Fibroblast of upper back skin (primary cell): ENCODE data around the gene IL34.
"Not testable (repeated sequence)": the region's sequence is repeated elsewhere in the genome, so short reads cannot be mapped to it uniquely, and the experiment has no call there.

ENCODE experiments used
- DNase-seq: peaks from one replicate; pipeline ENCODE4 v3.0.0-alpha.2; 2013

IL34 gene

DNA sequence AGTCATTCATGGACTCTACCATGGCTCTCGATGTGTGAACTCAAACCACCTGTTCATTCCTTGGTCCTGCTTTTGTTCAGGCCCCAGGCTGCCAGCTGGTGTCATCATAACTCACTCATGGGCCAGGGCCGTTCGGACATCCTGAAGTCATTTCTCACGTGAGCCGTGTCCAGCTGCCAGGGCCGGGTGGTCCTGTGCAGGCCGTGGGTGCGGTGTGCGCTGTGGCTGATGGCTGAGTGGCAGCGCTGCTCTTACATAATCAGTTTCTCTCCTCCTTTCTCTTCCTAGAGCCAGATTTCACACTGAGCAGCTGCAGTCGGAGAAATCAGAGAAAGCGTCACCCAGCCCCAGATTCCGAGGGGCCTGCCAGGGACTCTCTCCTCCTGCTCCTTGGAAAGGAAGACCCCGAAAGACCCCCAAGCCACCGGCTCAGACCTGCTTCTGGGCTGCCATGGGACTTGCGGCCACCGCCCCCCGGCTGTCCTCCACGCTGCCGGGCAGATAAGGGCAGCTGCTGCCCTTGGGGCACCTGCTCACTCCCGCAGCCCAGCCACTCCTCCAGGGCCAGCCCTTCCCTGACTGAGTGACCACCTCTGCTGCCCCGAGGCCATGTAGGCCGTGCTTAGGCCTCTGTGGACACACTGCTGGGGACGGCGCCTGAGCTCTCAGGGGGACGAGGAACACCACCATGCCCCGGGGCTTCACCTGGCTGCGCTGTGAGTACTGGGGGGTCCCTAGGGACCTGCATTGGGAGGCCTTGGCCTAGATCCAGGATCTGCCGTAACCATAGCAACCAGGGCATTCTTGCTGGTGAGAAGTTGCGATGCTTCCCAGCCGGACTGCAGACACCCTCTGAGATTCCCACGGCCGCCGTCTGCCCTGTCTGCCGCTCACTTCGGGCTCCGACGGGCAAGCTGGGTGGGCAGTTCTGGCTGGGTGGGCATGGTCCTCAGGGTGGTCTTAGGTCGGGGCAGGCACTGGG, at the start of gene IL34:
Gene IL34 (plus strand): TSS at position 300 of the 982 bp plus-strand sequence. CDS start 389 bp downstream, at position 689.
- no peak for DNase-seq

GRCh38 chr16:70597135-70597835, 49.1 kb upstream of the IL34 start:
- no peak for DNase-seq

GRCh38 chr16:70598937-70599503, 47.3 kb upstream of the IL34 start:
- no peak for DNase-seq

GRCh38 chr16:70600730-70601129, 45.6 kb upstream of the IL34 start:
- no peak for DNase-seq

GRCh38 chr16:70601576-70602575, 44.5 kb upstream of the IL34 start:
- no peak for DNase-seq

- no peak for DNase-seq
These were observed 43.5 kb upstream of the IL34 start for GRCh38 chr16:70602831-70603230.

DNA sequence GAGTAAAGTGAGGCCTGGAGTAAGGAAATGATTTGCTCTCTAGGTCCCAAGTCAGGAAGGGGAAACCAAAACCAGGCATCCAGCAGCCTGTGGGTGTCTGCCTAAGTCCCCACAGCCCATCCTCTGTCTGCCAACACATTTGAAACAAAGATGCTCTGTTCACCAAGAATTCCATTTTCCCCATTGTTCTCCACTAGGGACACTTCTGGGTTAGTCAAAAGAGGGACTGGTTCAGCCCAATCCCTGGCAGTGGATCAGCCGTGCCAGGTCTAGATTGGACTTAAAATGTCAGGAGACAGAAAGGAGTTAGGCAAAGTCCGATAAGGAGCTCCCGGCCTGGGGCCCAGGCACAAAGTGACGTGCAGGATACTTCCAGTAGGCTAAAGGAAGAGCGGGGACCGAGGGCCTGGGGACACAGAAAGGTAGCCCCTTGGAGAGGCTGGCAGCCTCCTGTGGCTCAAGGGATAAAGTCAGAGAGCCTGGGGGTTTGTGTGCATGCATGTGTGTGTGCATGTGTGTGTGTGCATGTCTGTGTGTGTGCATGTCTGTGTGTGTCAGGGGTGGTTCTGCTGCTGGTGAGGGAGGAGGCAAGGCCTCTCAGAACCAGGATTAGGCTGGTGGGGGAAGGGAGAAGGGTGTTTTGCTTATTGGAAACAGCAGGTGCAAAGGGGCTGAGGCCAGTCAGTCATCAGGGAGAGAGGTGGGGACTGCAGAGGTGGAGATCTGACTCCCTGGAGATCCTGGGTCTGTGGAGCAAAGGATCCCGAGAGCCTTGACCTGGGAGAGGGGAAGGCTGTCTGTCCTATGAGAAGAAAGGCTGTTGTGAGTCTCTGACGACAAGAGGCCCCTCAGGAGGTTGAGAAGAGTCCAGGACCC, 41.7 kb upstream of the IL34 start:
- DNase-seq: no peak

GRCh38 chr16:70605283-70605657, 41.1 kb upstream of the IL34 start:
- DNase-seq: no peak

DNA sequence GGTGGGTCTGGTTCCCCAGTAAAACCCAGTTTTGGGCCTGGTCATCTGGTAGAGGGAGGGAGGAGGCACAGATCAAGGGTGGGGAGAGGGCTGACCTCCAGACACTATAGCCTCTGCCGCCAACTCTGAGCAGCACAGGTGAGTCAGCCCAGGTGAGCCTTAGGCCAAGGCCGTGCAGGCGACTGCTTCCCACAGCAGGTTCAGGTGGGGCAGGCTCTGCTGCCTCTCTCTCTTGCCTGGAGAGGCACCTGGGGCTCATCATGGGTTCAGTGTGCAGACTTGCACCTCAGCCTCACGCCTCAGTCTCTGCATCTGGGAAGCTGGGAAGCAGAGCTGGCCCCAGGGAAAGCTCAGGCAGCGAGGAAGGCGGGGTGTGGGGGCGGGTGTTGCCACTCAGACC, 37.8 kb upstream of the IL34 start:
- DNase-seq: no peak

DNA sequence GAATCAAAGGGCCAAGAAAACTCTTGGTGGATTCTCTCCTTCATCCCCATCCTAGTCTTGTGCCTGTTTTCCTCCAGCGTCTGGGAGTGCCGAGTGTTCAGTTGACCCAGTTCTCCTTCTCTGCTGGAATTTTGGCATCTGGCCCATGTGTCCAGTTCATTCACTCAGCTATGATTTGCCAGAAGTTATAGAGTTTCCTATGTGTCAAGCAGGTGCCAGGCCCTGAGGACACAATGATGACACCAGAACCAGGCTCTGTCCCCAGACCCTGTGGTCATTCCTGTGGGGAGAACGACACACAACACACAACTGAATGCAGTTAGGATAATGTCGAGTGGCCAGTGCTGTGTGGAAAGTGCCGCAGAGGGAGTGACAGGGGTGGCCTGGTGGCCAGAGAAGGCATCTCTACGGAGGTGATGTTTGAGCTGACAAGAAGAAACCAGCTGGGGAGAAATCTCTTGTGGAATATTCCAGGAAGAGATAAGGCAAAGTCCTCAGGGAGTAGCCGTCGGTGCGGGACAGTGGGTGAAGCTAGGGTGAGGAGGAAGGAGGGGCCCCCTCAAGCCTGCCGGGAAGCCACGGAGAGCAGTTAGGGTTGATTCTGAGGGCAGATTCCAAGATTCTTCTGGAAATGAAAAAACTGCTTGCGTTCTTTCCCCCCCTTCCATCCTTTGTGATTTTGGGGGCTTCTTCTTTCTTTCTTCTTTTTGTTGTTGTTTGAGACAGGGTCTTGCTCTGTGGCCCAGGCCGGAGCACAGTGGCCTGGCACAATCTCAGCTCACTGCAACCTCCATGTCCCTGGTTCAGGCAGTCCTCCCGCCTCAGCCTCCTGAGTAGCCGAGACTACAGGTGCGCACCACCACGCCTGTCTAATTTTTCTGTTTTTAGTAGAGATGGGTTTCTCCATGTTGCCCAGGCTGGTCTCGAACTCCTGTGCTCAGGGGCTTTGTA, 35.8 kb upstream of the IL34 start:
- DNase-seq: no peak

- no peak for DNase-seq
These were observed 35.1 kb upstream of the IL34 start for GRCh38 chr16:70611224-70611598.

GRCh38 chr16:70611785-70612303, 34.5 kb upstream of the IL34 start:
- DNase-seq: no peak

DNA sequence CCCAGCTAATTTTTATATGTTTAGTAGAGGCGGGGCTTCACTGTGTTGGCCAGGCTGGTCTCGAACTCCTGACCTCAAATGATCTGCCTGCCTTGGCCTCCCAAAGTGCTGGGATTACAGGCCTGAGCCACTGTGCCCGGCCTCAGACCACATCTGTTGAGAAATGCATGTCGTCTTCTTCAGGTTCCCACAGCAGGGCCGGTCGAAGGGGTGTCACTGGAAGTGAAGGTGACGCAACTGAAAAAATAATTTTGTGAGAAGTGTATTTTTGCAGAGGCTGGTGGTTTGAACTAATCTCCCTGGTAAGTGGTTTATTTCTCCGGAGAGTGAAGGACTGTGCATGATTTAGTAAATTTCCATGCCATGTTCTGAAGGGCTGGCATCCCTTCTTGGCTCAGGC, 33.4 kb upstream of the IL34 start:
- DNase-seq: no peak

GRCh38 chr16:70614208-70614951, 32.0 kb upstream of the IL34 start:
- no peak for DNase-seq

GRCh38 chr16:70615945-70616344, 30.4 kb upstream of the IL34 start:
- no peak for DNase-seq

DNA sequence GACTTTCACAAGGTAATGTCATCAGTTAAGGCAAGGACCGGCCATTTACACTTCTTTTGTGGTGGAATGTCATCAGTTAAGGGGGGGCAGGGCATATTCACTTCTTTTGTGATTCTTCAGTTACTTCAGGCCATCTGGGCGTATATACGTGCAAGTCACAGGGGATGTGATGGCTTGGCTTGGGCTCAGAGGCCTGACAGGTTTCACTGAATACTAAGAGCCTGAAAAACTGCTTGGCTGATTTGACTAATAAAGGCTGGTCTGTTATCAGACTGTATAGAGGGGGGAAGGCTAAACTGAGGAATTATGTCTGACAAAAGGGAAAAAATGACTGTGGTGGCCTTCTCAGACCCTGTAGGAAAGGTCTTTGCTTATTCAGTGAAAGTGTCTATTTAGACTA, 24.5 kb upstream of the IL34 start:
- not testable (repeated sequence) for DNase-seq

DNA sequence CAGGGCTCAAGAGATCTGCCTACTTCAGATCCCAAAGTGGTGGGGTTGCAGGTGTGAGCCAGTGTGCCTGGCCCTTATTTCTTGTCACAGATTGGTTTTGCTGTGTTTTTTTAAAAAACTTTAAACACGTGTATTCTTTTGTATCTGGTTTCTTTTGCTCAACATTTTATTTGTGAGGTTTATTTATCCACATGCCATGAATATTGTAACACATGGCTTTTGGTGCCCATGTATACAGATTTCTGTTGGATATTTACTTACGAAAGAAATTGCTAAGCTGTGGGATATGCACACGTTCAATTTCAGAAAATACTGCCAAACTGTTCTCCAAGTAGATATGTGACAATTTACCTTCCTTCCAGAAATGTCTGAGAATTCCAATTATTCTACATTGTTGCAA, 18.7 kb upstream of the IL34 start:
- no peak for DNase-seq

GRCh38 chr16:70630960-70631745, 15.2 kb upstream of the IL34 start:
- no peak for DNase-seq
